Ishikawa (cell line): ENCODE measurements around the gene RPL38.

ENCODE experiments used
- CREB1 ChIP-seq: IDR thresholded peaks from 2 replicates; pipeline ENCODE4 v1.6.1; 2012; ENCODE audit warnings: low read depth
- EGR1 ChIP-seq: IDR thresholded peaks from 2 replicates; pipeline ENCODE4 v1.6.1; 2012
- EP300 ChIP-seq: IDR thresholded peaks from 2 replicates; pipeline ENCODE4 v1.6.1; 2012; ENCODE audit warnings: borderline replicate concordance
- MAX ChIP-seq: IDR thresholded peaks from 2 replicates; pipeline ENCODE4 v1.6.1; 2012
- NFIC ChIP-seq: IDR thresholded peaks from 2 replicates; pipeline ENCODE4 v1.6.1; 2012
- RAD21 ChIP-seq: IDR thresholded peaks from 2 replicates; pipeline ENCODE4 v1.6.1; 2012; ENCODE audit warnings: low read depth
- TAF1 ChIP-seq: IDR thresholded peaks from 2 replicates; pipeline ENCODE4 v1.6.1; 2012; ENCODE audit warnings: low read depth, mild to moderate bottlenecking
- TCF12 ChIP-seq: IDR thresholded peaks from 2 replicates; pipeline ENCODE4 v1.6.1; 2012; ENCODE audit warnings: low read depth
- USF1 ChIP-seq: IDR thresholded peaks from 2 replicates; pipeline ENCODE4 v1.6.1; 2012
- TF ChIP-seq, protein P1 (sequence below): IDR thresholded peaks from 2 replicates; pipeline ENCODE4 v1.6.1; 2012; ENCODE audit warnings: low read depth, mild to moderate bottlenecking

DNA sequence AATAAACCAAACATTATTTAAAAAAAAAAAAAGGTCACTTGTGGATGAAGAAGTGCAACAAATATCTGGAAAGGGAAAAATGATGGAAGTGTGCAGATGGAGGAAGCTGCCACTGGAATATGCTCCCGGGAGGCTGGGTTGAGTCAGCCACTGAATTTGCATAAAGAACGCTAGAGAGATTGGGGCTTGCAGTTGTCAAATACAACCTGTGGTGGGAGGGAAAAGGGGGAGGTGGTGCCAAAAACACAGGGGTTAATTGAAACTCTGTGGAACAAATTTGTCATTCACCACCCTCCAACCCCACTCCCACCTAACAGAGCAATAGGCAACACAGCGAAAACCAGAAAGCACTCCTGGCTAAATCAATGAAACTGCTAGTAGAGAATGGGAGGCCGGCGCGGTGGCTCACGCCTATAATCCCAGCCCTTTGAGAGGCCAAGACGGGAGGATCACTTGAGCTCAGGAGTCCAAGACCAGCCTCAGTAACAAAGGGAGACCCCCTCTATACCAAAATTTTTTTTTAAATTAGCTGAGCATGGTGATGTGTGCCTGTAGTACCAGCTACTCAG, 37.6 kb upstream of the RPL38 start:
- TF ChIP-seq EGR1, result no peak
- TF ChIP-seq NFIC, result no peak
- no peak for TF ChIP-seq RAD21
- no peak for TF ChIP-seq USF1
- no peak for TF ChIP-seq MAX
- no peak for TF ChIP-seq TAF1
- TF ChIP-seq CREB1, result no peak
- TF ChIP-seq TCF12, result no peak
- TF ChIP-seq EP300, result no peak
- TF ChIP-seq, protein P1, sequence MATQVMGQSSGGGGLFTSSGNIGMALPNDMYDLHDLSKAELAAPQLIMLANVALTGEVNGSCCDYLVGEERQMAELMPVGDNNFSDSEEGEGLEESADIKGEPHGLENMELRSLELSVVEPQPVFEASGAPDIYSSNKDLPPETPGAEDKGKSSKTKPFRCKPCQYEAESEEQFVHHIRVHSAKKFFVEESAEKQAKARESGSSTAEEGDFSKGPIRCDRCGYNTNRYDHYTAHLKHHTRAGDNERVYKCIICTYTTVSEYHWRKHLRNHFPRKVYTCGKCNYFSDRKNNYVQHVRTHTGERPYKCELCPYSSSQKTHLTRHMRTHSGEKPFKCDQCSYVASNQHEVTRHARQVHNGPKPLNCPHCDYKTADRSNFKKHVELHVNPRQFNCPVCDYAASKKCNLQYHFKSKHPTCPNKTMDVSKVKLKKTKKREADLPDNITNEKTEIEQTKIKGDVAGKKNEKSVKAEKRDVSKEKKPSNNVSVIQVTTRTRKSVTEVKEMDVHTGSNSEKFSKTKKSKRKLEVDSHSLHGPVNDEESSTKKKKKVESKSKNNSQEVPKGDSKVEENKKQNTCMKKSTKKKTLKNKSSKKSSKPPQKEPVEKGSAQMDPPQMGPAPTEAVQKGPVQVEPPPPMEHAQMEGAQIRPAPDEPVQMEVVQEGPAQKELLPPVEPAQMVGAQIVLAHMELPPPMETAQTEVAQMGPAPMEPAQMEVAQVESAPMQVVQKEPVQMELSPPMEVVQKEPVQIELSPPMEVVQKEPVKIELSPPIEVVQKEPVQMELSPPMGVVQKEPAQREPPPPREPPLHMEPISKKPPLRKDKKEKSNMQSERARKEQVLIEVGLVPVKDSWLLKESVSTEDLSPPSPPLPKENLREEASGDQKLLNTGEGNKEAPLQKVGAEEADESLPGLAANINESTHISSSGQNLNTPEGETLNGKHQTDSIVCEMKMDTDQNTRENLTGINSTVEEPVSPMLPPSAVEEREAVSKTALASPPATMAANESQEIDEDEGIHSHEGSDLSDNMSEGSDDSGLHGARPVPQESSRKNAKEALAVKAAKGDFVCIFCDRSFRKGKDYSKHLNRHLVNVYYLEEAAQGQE, result no peak
